ENCODE results near the gene MESP2. TPM values are rescaled to one million over a fixed set of nuclear protein-coding genes. Genes with fewer than 3 reads are reported as not detected.

The MESP2 gene
- polyA plus RNA-seq, 3 donors: 0.67 TPM; not detected in 2

DNA sequence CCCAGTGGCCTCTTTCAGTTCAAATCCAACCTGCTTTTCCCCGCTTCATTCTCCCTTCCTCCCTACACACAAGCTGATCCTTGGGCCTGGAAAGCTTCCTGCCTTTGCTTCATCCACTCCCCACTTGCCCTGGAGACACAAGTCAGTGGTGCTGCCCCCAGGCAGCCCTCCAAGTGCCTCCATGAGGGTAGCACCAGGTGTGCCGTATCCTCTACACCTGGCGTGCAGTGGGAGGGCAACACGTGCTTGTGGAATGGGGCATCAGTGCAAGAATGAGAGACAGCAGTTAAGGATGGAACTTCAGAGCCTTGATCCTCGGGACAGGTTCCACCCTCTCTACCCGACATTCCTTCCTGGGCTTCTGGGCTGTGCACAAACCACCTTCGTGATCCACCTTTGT is 34.7 kb downstream of the MESP2 start:
- H3K36me3 ChIP-seq (replicated peaks in 1 of 2; ENCODE audit: control insufficient read depth in 1 of 2, insufficient read depth in 2 of 2, low read length in 2 of 2): peaks cover 33 to 49% of the 10 kb centered on the region in 2 donors
- TF ChIP-seq, protein P1, sequence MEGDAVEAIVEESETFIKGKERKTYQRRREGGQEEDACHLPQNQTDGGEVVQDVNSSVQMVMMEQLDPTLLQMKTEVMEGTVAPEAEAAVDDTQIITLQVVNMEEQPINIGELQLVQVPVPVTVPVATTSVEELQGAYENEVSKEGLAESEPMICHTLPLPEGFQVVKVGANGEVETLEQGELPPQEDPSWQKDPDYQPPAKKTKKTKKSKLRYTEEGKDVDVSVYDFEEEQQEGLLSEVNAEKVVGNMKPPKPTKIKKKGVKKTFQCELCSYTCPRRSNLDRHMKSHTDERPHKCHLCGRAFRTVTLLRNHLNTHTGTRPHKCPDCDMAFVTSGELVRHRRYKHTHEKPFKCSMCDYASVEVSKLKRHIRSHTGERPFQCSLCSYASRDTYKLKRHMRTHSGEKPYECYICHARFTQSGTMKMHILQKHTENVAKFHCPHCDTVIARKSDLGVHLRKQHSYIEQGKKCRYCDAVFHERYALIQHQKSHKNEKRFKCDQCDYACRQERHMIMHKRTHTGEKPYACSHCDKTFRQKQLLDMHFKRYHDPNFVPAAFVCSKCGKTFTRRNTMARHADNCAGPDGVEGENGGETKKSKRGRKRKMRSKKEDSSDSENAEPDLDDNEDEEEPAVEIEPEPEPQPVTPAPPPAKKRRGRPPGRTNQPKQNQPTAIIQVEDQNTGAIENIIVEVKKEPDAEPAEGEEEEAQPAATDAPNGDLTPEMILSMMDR (IDR thresholded peaks at IDR 0.05): no peak
- peaks cover 83% of the 10 kb centered on the region for H3K79me2 ChIP-seq (ENCODE audit: insufficient read depth, low read length)
- H3K4me3 Mint-ChIP-seq: no peak overlapping the region
- H3K27ac ChIP-seq (ENCODE audit: low read depth in 1 of 2, low read length in 2 of 2): no peak overlapping the region
- DNase-seq: no peak
- intact Hi-C loops (cut with micrococcal nuclease): loop anchor here (5.0 kb wide), 5 partner anchors 36 to 261 kb away; no protein-coding TSS in a partner anchor
- H3K36me3 Mint-ChIP-seq: peaks cover 55 to 59% of the 10 kb centered on the region in 2 donors
- peaks cover 31 to 38% of the 10 kb centered on the region in 2 donors for H3K4me1 ChIP-seq (ENCODE audit: control insufficient read depth in 1 of 2, insufficient read depth in 2 of 2, low read length in 2 of 2)
- no peak overlapping the region for H3K4me2 ChIP-seq (replicated peaks; ENCODE audit: extremely low read depth, low read length, poor library complexity, severe bottlenecking)
- no peak overlapping the region for H2AFZ ChIP-seq (ENCODE audit: insufficient read depth, low read depth, low read length, poor library complexity, severe bottlenecking)
- H3K4me1 Mint-ChIP-seq: peaks cover 44% of the 10 kb centered on the region
- peaks cover 2 to 11% (median 4%) of the 10 kb centered on the region in 7 donors for H3K9me3 Mint-ChIP-seq
- peaks cover 82% of the 10 kb centered on the region for H4K20me1 ChIP-seq (ENCODE audit: insufficient read depth, low read length)
- H3K4me3 ChIP-seq (replicated peaks in 1 of 3; ENCODE audit: low read depth in 2 of 3, low read length in 3 of 3): no peak overlapping the region
- H3K27me3 ChIP-seq (ENCODE audit: control insufficient read depth in 2 of 2, insufficient read depth in 2 of 2, low read length in 2 of 2): no peaks in the 10 kb centered on the region
- H3K9me3 ChIP-seq (replicated peaks in 1 of 2; ENCODE audit: control insufficient read depth in 1 of 2, insufficient read depth in 1 of 2, low read length in 2 of 2): no peaks in the 10 kb centered on the region
- no peak overlapping the region for H3K9ac ChIP-seq (ENCODE audit: insufficient read depth, low read length, poor library complexity, severe bottlenecking)
- peak overlapping the region in 2 of 7 donors; percentile 27 to 77 for H3K27ac Mint-ChIP-seq
- 96% methylated on average over 5 of the region's 7 CpGs for WGBS (ENCODE audit: insufficient coverage)
- peaks cover 2 to 22% (median 12%) of the 10 kb centered on the region in 3 donors for H3K27me3 Mint-ChIP-seq (ENCODE audit: low read depth in 3 of 3)

DNA sequence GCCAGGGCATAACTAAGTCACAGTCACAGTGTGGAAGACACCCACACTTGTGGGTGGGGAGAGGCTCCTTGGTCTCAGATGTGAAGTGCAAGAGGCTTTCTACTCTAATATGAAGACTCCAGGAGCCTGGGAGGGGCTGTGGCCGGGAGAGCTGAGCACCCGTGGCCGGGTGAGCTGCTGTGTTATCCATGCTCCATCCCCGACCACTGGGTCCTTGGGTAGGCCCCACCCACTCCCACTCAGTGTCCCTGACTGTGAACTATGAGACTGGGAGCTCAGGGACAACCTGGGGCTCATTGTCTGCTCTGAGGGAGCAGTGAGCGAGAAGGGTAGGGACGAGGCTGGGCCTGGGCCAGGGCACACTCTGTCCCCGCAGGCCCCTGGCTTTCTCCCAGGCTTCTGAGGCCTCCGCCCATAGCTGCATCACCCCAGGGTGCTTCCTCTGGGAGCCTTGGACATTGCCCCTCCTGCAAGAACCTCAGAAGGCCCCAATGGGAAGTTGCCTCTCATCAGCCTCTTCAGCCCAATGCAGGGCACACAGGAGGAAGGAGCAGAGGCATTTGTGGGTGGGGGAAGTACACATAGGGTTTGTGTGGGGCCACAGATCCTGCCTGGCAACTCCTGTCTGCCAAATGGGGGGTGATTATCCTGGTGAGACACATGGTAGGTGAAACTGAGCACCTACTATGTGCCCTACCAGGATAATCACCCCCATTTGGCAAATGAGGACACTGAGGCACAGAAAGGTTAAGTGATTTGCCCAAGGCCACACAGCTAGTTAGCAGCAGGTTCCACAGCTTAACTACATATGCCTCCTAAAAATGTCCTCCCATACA is 36.1 kb downstream of the MESP2 start:
- H3K9me3 ChIP-seq (replicated peaks in 1 of 2; ENCODE audit: control insufficient read depth in 1 of 2, insufficient read depth in 1 of 2, low read length in 2 of 2): no peaks in the 10 kb centered on the region
- H3K4me1 ChIP-seq (ENCODE audit: control insufficient read depth in 1 of 2, insufficient read depth in 2 of 2, low read length in 2 of 2): peaks cover 31 to 38% of the 10 kb centered on the region in 2 donors
- DNase-seq: peak; percentile 75 to 83 (median 79)
- H3K4me3 ChIP-seq (replicated peaks in 1 of 3; ENCODE audit: low read depth in 2 of 3, low read length in 3 of 3): peak overlapping the region in 2 of 3 experiments; percentile 3 to 98
- H3K4me2 ChIP-seq (replicated peaks; ENCODE audit: extremely low read depth, low read length, poor library complexity, severe bottlenecking): peak overlapping the region; percentile 98
- H2AFZ ChIP-seq (ENCODE audit: insufficient read depth, low read depth, low read length, poor library complexity, severe bottlenecking): no peak overlapping the region
- Mint-ChIP-seq H3K27me3 (ENCODE audit: low read depth in 3 of 3) (peaks cover 2 to 24% (median 13%) of the 10 kb centered on the region in 3 donors), H3K9me3 (peaks cover 2 to 16% (median 5%) of the 10 kb centered on the region in 7 donors), H3K36me3 (peaks cover 45 to 48% of the 10 kb centered on the region in 2 donors), H3K4me1 (peaks cover 44% of the 10 kb centered on the region), H3K27ac (peak overlapping the region; percentile 75 to 96 (median 86)), H3K4me3 (peak overlapping the region; percentile 91 to 93)
- H3K36me3 ChIP-seq (replicated peaks in 1 of 2; ENCODE audit: control insufficient read depth in 1 of 2, insufficient read depth in 2 of 2, low read length in 2 of 2): peaks cover 19 to 35% of the 10 kb centered on the region in 2 donors
- H3K79me2 ChIP-seq (ENCODE audit: insufficient read depth, low read length): peaks cover 71% of the 10 kb centered on the region
- TF ChIP-seq, protein P1 (IDR thresholded peaks at IDR 0.05): no peak
- H3K27me3 ChIP-seq (ENCODE audit: control insufficient read depth in 2 of 2, insufficient read depth in 2 of 2, low read length in 2 of 2): no peaks in the 10 kb centered on the region
- H3K27ac ChIP-seq (ENCODE audit: low read depth in 1 of 2, low read length in 2 of 2): peak overlapping the region; percentile 41 to 98
- peaks cover 68% of the 10 kb centered on the region for H4K20me1 ChIP-seq (ENCODE audit: insufficient read depth, low read length)
- intact Hi-C loops (cut with micrococcal nuclease): loop anchor here (5.0 kb wide), 5 partner anchors 35 to 260 kb away; no protein-coding TSS in a partner anchor
- peak overlapping the region; percentile 99 for H3K9ac ChIP-seq (ENCODE audit: insufficient read depth, low read length, poor library complexity, severe bottlenecking)
- 34% methylated on average over 3 of the region's 8 CpGs for WGBS (ENCODE audit: insufficient coverage)
